Measurements from ENCODE around the gene HTR2B.

HTR2B gene

GRCh38 chr2:231161252-231161839 lies 36.5 kb upstream of the HTR2B start:
- no peak overlapping the region for H3K4me3 ChIP-seq (replicated peaks; ENCODE audit: low read depth, low read length)
- no peak for TF ChIP-seq CTCF (IDR thresholded peaks at IDR 0.05; ENCODE audit: insufficient read depth, low read length, poor library complexity, severe bottlenecking)

GRCh38 chr2:231160701-231161100 lies 35.9 kb upstream of the HTR2B start:
- no peak for TF ChIP-seq CTCF (IDR thresholded peaks at IDR 0.05; ENCODE audit: insufficient read depth, low read length, poor library complexity, severe bottlenecking)
- Histone ChIP-seq H3K27me3 (replicated peaks; ENCODE audit: control insufficient read depth, insufficient read depth, low read length) (no peaks in the 10 kb centered on the region), H3K4me3 (replicated peaks; ENCODE audit: low read depth, low read length) (no peak overlapping the region), H3K36me3 (ENCODE audit: control insufficient read depth, insufficient read depth, low read length) (no peaks in the 10 kb centered on the region; the same call in none of the 2 replicates)
- DNase-seq (ENCODE audit: extremely low read depth, insufficient read length), result no peak

More at GRCh38 chr2:231161252-231161839, 36.5 kb upstream of the HTR2B start:
- Histone ChIP-seq H3K27me3 (replicated peaks; ENCODE audit: control insufficient read depth, insufficient read depth, low read length) (no peaks in the 10 kb centered on the region), H3K36me3 (ENCODE audit: control insufficient read depth, insufficient read depth, low read length) (no peaks in the 10 kb centered on the region; the same call in none of the 2 replicates)
- DNase-seq (ENCODE audit: extremely low read depth, insufficient read length), result no peak

GRCh38 chr2:231159306-231159705 lies 34.5 kb upstream of the HTR2B start:
- Histone ChIP-seq H3K4me3 (replicated peaks; ENCODE audit: low read depth, low read length) (no peak overlapping the region), H3K27me3 (replicated peaks; ENCODE audit: control insufficient read depth, insufficient read depth, low read length) (no peaks in the 10 kb centered on the region), H3K36me3 (ENCODE audit: control insufficient read depth, insufficient read depth, low read length) (peaks cover 2% of the 10 kb centered on the region)
- TF ChIP-seq CTCF (IDR thresholded peaks at IDR 0.05; ENCODE audit: insufficient read depth, low read length, poor library complexity, severe bottlenecking), result no peak
- DNase-seq (ENCODE audit: extremely low read depth, insufficient read length), result no peak

- H3K36me3 ChIP-seq (ENCODE audit: control insufficient read depth, insufficient read depth, low read length), result peaks cover 5% of the 10 kb centered on the region
- no peak overlapping the region for H3K4me3 ChIP-seq (replicated peaks; ENCODE audit: low read depth, low read length)
- TF ChIP-seq CTCF (IDR thresholded peaks at IDR 0.05; ENCODE audit: insufficient read depth, low read length, poor library complexity, severe bottlenecking), result no peak
- DNase-seq (ENCODE audit: extremely low read depth, insufficient read length), result no peak
- no peaks in the 10 kb centered on the region for H3K27me3 ChIP-seq (replicated peaks; ENCODE audit: control insufficient read depth, insufficient read depth, low read length)
These were observed 28.1 kb upstream of the HTR2B start for GRCh38 chr2:231152800-231153557.

GRCh38 chr2:231146665-231147064 lies 21.8 kb upstream of the HTR2B start:
- TF ChIP-seq CTCF (IDR thresholded peaks at IDR 0.05; ENCODE audit: insufficient read depth, low read length, poor library complexity, severe bottlenecking), result no peak
- no peak overlapping the region for H3K4me3 ChIP-seq (replicated peaks; ENCODE audit: low read depth, low read length)
- no peak for DNase-seq (ENCODE audit: extremely low read depth, insufficient read length)
- H3K36me3 ChIP-seq (ENCODE audit: control insufficient read depth, insufficient read depth, low read length), result peaks cover 5% of the 10 kb centered on the region
- H3K27me3 ChIP-seq (replicated peaks; ENCODE audit: control insufficient read depth, insufficient read depth, low read length), result no peaks in the 10 kb centered on the region
